Measurements from ENCODE around the gene FAM13C.

DNA sequence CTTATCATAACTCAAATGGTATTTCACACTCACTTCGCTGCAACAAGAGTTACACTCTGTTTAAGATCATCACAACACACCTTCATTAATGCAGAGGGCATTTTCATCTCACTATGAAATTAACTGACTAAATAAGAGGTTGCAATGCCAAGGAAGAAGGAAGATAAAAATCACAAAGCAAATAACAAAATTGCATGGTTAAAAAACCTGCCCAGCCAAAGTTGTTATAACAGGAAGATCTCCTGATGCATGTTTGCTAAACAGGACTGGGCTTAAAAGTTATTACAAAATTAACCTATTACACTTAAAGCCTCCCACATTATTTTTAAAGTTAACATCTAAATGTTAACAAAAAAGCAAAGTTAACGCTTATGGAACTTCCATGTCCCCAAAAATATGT, 11.8 kb downstream of the FAM13C start:
- TF ChIP-seq, protein P1, sequence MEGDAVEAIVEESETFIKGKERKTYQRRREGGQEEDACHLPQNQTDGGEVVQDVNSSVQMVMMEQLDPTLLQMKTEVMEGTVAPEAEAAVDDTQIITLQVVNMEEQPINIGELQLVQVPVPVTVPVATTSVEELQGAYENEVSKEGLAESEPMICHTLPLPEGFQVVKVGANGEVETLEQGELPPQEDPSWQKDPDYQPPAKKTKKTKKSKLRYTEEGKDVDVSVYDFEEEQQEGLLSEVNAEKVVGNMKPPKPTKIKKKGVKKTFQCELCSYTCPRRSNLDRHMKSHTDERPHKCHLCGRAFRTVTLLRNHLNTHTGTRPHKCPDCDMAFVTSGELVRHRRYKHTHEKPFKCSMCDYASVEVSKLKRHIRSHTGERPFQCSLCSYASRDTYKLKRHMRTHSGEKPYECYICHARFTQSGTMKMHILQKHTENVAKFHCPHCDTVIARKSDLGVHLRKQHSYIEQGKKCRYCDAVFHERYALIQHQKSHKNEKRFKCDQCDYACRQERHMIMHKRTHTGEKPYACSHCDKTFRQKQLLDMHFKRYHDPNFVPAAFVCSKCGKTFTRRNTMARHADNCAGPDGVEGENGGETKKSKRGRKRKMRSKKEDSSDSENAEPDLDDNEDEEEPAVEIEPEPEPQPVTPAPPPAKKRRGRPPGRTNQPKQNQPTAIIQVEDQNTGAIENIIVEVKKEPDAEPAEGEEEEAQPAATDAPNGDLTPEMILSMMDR (IDR thresholded peaks at IDR 0.05; ENCODE audit: borderline replicate concordance, extremely low read depth, low read length, poor library complexity, severe bottlenecking) = no peak
- no peak for TF ChIP-seq EZH2 (IDR thresholded peaks at IDR 0.05; ENCODE audit: borderline replicate concordance, low read depth, low read length, severe bottlenecking)

Measured in DND-41 (cell line).